HL-60 (cell line): ENCODE measurements around the gene TRMT112.
A peak's percentile ranks its signal among the peaks of the same experiment; 100 is the strongest.

ENCODE experiments used
- DNase-seq, 2 experiments: peaks; one replicate each; pipeline ENCODE4 v3.0.0-alpha.2; 2010 to 2020; ENCODE audit warnings: low read depth in 1 of 2, low spot score in 1 of 2
- H3K27ac ChIP-seq: fragments of 250-450 bp; sonication (Bioruptor Pico); replicated peaks from 2 replicates; pipeline ENCODE4 v1.5.1; 2020; ENCODE audit warnings: mild to moderate bottlenecking, moderate library complexity
- H3K27me3 ChIP-seq: fragments of 250-450 bp; sonication (Bioruptor Pico); 2 replicates; pipeline ENCODE4 v1.5.1; 2021; ENCODE audit warnings: mild to moderate bottlenecking, moderate library complexity; ENCODE audit not compliant: insufficient read depth, poor library complexity, severe bottlenecking
- H3K4me3 ChIP-seq: replicated peaks from 2 replicates; pipeline ENCODE4 v1.5.1; 2011; ENCODE audit warnings: mild to moderate bottlenecking, control low read depth, low read length; ENCODE audit not compliant: insufficient read depth
- CTCF ChIP-seq: IDR thresholded peaks from one replicate; pipeline ENCODE4 v1.5.1; 2011; ENCODE audit warnings: low read length, control low read depth, inconsistent platforms; ENCODE audit not compliant: insufficient read depth
- POLR2AphosphoS5 ChIP-seq: IDR thresholded peaks from 2 replicates; pipeline ENCODE4 v1.6.1; 2012; ENCODE audit warnings: low read depth
- REST ChIP-seq: IDR thresholded peaks from 2 replicates; pipeline ENCODE4 v1.6.1; 2012; ENCODE audit warnings: low read depth; ENCODE audit not compliant: insufficient replicate concordance
- SPI1 ChIP-seq: IDR thresholded peaks from 2 replicates; pipeline ENCODE4 v1.6.1; 2012; ENCODE audit warnings: low read depth, mild to moderate bottlenecking, borderline replicate concordance

Gene TRMT112

GRCh38 chr11:64285885-64286800 lies 31.2 kb downstream of the TRMT112 start:
- no peak overlapping the region for H3K27ac ChIP-seq
- H3K4me3 ChIP-seq = peak overlapping the region; percentile 79
- TF ChIP-seq REST (no peak), POLR2AphosphoS5 (0 out of 2 replicates have a peak, but pooled peaks have one; percentile 8), CTCF (peak; percentile 25)
- H3K27me3 ChIP-seq = peaks cover 10% of the 10 kb centered on the region
- DNase-seq = peak in 1 of 2 experiments; percentile 62

- TF ChIP-seq POLR2AphosphoS5 (peak; percentile 13; the same call in 1 of the 2 replicates), SPI1 (no peak), REST (no peak)
- Histone ChIP-seq H3K4me3 (peak within 1 kb of the TSS; percentile 79), H3K27ac (peak within 1 kb of the TSS; percentile 77), H3K27me3 (peaks cover 1% of the 10 kb centered on the region)
- peak; percentile 69 to 84 for DNase-seq
These were observed 32.1 kb downstream of the TRMT112 start, which contains the start of gene GPR137 for GRCh38 chr11:64284962-64285884. Gene GPR137, plus strand, starts transcription at chr11:64285848. Its CDS starts 677 bp downstream, at chr11:64286525.

- Histone ChIP-seq H3K27me3 (no peaks in the 10 kb centered on the region), H3K4me3 (peak within 1 kb of the TSS; percentile 79), H3K27ac (peak within 1 kb of the TSS; percentile 77)
- peak; percentile 21; the same call in 1 of the 2 replicates for TF ChIP-seq POLR2AphosphoS5
- no peak for TF ChIP-seq CTCF
- TF ChIP-seq REST = no peak
- peak; percentile 93 to 95 for DNase-seq
These were observed 33.1 kb downstream of the TRMT112 start, which contains the start of gene BAD for GRCh38 chr11:64284048-64284961. Gene BAD, minus strand, starts transcription at chr11:64284665. Its CDS starts 297 bp downstream, at chr11:64284368.
